EH (cell line): Measurements from ENCODE around the gene CENPW.

Experiments used
- DNase-seq: peaks from one replicate; pipeline ENCODE4 v3.0.0-alpha.2; 2015; ENCODE audit warnings: low read depth

The CENPW gene

DNA sequence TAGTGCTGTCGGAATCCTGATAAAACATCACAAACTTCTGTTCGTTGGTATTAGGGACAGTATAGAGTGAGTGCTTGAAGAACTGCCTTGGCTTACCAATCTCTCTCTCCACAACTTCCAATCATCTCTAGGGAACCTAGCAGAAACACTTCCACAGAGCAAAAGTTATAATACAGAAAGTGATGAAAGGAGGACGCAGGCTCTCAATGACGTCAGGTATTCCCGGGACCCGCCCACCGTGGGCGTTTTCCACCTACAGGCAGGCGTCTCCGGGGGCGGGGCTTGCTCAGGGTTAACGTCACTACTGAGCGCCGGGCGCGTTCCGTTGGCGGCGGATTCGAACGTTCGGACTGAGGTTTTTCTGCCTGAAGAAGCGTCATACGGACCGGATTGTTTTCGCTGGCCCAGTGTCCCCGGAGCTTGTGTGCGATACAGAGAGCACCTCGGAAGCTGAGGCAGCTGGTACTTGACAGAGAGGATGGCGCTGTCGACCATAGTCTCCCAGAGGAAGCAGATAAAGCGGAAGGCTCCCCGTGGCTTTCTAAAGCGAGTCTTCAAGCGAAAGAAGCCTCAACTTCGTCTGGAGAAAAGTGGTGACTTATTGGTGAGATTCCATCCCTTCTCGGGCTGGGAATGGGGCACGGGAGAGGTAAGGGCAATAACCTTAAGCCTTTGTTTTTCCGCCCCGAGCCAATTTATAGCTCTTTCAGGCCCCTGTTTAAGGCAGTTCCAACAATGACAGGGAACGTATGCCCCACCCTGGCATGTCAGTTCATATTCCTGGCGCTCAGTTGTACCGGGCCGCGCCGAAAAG is at the start of gene CENPW:
TSS of gene CENPW (plus strand) at position 320 of the 814 bp plus-strand sequence. CDS start at position 479, 159 bp downstream.
- peak; percentile 84 for DNase-seq

DNA sequence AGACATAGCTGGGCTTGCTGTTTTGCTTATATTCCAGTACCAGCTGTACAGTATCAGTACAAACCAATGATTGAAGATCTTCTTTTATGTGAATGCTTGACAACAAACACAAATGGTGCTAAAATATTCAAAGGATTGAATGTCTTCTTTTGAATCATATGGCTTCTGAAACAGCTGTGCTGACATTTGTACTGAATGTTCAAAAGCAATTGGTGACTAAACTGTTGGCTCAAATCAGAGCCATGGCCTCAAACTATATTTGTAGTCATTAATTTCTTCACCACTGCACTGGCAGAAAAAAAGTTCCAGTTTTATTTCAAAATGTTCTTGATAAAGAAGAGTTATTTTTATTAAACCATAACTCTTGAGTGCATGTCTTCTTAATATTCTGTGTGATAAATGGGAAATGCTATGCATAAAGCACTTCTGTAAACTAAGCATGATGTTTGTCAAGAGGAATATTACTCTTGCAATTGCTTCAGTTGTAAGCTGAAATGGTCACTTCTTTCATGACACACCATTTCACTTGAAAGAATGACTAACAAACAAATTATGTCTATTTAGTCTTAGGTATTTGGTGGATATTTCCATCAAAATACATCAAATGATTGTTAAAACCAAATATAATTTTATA is 45.9 kb upstream of the CENPW start:
- no peak for DNase-seq

- no peak for DNase-seq
These were observed 39.8 kb upstream of the CENPW start for GRCh38 chr6:126300126-126300525.

DNA sequence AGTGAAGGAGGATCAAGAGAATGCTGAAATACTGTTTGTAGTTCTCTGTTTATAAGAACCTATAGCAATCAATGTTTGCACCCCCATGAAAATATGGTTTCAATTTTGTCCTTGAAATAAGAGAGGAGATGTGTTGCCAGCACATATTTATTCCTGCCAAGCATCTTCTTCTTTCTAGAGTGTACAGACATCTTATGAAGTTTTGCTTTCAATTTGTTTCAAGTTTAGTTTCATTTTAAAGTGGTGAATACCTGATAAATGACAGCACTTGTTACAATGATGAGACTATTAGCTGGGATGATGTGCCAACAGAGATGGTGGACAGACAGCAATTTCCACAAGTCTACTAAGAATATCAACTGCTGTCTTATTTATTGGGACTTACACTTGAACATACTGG is 39.2 kb upstream of the CENPW start:
- no peak for DNase-seq

DNA sequence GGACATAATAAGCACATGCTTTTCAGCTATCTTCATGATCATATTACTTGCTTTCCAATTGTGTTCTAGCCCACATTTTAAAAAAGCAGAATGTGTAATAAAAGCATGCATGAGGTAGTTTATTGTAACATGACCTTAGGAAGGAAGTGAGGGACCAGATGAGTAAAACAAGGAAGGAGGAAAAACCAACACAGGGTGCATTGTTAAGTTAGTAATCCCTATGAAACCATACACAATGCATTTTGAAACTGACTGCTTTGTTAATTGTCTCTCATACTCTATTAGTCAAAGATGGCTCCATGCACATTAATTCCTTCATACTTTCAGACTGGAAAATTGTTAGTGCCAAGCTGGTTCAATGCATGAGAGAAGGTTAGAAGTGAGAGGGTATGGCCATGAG is 37.7 kb upstream of the CENPW start:
- DNase-seq = no peak

GRCh38 chr6:126307849-126308248 is 32.1 kb upstream of the CENPW start:
- peak; percentile 36 for DNase-seq

DNA sequence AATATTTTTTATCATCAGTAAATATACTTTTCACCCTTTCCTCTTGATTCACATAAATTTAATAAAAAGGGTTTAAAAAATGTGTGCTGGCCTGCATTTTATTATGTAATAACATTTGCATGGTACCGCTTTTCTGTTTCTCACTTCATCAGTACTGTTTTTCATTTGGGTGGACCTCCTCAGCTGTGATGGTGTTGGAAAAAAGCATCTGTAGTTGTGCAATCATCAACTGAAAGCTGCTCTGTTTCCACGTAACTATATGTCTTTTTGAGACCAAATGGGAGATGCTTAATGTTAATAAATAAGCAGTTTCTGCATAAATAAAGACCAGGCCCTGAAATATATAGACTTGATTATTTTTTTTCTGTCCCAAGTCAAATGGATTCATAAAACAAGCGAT is 31.6 kb upstream of the CENPW start:
- no peak for DNase-seq

DNA sequence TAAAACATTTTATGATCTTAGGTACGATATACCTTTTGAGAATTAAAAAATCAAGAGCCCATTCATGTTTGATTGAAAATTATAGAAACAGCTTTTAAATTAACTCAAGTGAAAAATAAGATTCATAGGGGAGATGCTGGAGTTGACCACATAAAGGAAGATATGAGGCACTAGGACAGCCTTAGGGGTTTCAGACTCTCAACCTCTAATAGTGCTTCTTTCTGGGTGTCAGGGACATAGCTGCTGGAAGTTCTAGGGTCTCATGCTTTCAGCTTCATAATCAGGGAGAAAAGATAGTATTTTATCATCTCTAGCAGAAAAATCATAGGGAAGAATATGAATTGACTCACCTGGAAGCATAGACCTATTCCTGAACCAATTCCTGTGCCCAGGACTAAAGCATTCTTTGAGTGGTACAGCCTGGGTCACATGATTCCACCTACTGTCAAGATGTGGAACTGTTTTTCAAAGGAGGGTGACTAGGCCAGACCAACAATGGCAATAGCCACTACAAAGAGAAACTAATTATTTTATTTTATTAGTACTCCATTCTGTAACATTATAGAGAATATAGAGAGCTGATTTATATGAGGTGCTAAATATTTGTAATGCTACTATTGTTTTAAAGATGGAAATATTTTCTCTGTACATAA is 27.8 kb upstream of the CENPW start:
- peak; percentile 20 for DNase-seq

DNA sequence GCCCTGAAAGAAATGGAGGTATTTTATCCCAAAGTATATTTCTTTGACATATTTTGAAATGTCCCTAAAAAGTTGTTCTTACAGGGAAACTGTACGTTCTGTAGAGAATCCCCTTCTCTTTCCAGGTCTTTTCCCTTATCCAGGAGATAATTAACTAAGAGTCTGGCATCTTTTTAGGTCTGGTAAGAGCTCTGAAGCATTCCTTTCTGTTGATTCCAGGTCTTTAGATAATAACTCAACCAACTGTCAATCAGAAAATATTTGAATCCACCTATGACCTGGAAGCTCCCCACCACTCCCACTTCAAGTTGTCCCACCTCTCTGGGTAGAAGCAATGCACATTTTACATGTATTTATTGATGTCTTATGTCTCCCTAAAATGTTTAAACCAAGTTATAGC is 26.0 kb upstream of the CENPW start:
- DNase-seq = no peak

DNA sequence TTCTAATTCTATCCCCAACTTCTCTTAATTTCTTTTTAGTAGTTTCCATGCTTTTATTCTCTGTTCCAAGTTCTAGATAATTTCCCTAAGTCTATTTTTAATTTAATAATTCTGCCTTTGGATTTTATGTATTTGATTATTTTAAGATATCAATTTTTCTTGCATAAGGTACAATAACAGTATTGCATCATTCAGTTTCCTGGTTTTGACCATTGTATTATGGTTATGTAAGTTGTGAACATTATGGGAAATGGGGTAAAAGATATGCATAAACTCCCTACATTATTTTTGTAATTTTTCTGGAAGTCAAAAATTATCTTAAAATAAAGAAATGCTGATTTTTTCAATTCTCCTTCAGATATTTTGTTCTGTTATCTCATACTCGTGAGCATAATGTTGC is 21.1 kb upstream of the CENPW start:
- no peak for DNase-seq

- DNase-seq = no peak
These were observed 6.2 kb upstream of the CENPW start for GRCh38 chr6:126333729-126334128.

DNA sequence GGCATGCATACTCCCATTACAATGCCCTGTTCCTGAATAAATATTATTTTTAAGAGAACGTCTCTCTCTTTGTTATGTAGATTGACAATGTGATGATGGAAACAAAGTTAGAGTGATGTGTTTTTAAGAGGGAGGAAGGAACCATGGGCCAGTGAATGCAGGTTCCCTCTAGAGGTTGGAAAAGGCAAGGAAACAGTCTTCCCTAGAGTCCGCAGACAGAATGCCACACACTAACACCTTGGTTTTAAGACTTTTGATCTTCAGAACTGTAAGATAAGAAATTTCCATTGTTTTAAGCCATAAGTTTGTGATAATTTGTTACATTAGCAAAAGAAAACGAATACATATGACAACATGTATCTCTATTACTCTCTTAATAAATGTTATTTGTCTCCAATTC is 4.7 kb upstream of the CENPW start:
- DNase-seq = no peak

DNA sequence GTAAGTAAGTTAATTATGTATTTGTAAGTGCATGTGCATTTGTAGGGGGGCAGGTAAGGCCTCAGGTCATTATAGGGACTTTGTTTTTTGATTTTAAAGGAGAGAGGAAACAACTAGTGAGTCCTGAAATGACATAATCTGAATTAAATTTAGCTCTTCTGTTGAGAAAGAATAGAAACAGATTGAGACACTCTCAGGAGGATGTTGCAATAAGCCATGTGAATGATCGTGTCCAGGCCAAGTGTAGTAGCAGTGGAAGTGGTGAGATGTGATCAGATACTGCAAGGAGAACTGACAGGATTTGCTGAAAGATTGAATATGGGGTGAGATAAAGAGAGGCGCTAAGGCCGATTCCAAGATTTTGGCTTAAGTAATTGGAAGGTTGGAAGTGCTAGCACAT is 2.6 kb upstream of the CENPW start:
- DNase-seq = peak; percentile 47

DNA sequence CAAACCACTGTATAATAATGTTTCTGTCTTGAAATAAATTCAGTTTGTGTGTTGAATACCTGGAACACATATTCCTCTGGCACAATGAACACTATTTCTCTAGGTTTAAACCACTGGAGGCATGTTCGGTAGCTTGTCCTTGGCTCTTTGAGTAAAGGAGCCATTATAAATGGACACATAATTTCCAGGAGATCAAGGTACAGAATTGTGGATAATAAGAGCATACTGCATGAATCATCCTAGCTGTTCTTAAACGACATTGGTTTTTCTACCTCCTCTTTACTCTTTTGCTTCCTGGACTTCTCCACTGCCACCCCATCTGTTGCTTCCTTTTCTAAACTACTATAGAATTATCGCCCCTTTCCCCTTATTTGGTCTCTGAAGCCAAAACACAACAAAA is 1.2 kb downstream of the CENPW start:
- DNase-seq = no peak

GRCh38 chr6:126344181-126344580 is 4.3 kb downstream of the CENPW start:
- DNase-seq = no peak

- DNase-seq = no peak
These were observed 12.0 kb downstream of the CENPW start for GRCh38 chr6:126351960-126352359.

DNA sequence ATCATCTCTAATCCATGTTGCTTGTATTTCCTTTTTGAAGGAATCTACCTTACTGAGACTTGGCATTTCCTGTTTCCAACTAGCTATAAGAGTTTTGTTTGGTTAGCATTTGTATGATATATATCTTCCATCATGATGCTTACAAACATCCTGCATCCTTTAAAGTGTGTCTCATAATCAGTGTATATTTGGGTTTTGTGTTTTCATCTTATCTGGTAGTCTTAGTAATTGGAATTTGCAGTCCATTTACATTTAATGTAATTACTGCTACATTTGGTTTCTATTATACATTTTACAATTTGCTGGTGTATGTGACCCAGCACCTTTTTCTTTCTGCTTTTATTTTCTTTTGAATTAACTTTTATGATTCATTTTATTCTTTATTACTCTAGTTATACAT is 12.6 kb downstream of the CENPW start:
- no peak for DNase-seq

DNA sequence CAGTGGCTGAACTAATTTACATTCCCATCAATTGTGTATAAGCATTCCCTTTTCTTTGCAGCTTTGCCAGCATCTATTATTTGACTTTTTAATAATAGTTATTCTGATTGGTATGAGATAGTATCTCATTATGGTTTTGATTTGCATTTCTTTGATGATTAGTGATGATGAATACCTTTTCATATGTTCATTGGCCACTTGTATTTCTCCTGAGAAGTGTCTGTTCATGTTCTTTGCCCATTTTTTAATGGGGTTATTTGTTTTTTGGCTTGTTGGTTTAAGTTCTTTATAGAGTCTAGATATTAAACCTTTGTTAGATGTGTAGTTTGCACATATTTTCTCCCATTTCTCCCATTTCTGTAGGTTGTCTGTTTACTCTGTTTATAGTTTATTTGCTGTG is 16.6 kb downstream of the CENPW start:
- DNase-seq = no peak

DNA sequence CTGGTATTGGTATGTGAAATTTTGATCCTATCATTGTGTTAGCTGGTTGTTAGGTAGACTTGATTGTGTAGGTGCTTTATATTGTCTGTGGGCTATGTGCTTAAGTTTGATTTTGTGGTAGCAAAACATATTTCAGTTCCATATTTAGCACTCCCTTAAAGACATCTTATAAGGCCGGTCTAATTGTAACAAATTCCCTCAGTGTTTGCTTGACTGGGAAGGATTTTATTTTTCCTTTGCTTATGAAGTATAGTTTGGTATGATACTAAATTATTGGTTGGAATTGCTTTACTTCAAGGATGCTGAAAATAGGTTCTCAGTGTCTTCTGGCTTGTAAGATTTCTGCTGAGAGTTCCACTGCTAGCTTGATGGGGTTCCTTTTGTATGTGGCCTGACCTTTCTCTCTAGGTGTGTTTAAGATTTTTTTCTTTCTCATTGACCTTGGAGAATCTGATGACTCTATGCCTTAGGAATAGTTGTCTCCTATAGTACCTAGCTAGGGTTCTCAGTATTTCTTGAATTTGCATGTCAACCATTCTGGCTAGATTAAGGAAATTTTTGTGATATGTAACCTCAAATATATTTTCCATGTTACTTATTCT is 20.1 kb downstream of the CENPW start:
- no peak for DNase-seq

DNA sequence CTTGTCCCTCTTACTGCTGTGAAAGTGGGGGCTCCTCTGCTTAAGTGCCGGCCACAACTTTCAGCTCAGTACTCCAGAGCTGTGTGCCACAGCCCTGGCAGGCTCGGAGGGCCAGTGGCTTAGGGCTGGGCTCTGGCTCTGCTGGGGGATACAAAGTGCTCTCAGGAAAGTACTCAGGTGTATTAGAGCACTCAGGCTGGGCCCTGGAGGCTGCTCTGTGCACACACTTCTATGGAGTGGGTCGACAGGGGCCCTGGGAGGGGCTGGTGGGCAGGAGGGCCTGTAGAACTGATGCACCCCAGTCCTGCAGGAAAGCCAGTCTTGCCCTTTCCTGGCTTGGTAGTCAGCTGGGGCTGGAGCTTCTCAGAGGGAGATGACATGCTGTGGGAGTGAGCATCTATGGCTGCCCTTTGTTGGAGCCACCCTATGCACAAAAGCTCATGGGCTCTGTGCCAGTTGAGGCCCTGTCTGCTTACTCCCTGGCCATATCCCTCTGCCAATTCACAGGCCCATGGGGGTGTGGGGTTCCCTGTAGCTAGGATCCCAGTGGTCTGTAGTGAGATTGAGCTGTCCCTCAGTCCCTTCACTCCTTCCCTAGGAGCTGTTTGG is 22.0 kb downstream of the CENPW start:
- no peak for DNase-seq

DNA sequence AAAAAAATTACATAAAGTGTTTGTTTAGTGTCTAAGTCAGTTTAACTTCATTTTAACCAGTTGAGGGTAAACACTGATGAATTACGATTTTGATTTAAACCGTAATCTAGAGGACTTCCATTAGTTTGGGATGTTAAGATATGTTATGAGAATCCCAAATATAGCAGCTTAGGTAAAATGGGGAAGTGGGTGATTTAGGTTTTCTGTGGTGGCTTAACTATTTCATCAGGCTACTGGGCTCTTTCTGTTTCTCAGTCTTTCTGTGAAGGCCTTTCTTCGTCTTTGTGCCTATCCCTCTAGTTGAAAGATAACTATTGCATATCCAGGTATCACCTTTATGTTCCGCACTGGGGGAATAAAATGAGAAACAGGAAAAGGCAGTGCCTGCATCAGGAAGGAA is 27.9 kb downstream of the CENPW start:
- no peak for DNase-seq

GRCh38 chr6:126372626-126373025 is 32.7 kb downstream of the CENPW start:
- peak; percentile 24 for DNase-seq
